ENCODE data around the gene ECD. TPM values are rescaled to one million over a fixed set of nuclear protein-coding genes. Genes with fewer than 3 reads are reported as not detected.
A peak's percentile ranks its signal among the peaks of the same experiment; 100 is the strongest.

The ECD gene
- total RNA-seq, 1 donor from 2014 or later: 32.3 TPM

- H3K9me3 Mint-ChIP-seq (ENCODE audit: unreplicated experiment): peaks cover 11% of the 10 kb centered on the region
- no peak overlapping the region for H3K4me3 Mint-ChIP-seq (ENCODE audit: unreplicated experiment)
- H3K27me3 Mint-ChIP-seq (ENCODE audit: unreplicated experiment): no peaks in the 10 kb centered on the region
- peaks cover 30% of the 10 kb centered on the region for H3K36me3 Mint-ChIP-seq (ENCODE audit: unreplicated experiment)
- H3K27ac Mint-ChIP-seq (ENCODE audit: unreplicated experiment): no peak overlapping the region
- peaks cover 36% of the 10 kb centered on the region for H3K4me1 Mint-ChIP-seq (ENCODE audit: unreplicated experiment)
- no peak for DNase-seq (ENCODE audit: extremely low spot score, unreplicated experiment)
- TF ChIP-seq, protein P1, sequence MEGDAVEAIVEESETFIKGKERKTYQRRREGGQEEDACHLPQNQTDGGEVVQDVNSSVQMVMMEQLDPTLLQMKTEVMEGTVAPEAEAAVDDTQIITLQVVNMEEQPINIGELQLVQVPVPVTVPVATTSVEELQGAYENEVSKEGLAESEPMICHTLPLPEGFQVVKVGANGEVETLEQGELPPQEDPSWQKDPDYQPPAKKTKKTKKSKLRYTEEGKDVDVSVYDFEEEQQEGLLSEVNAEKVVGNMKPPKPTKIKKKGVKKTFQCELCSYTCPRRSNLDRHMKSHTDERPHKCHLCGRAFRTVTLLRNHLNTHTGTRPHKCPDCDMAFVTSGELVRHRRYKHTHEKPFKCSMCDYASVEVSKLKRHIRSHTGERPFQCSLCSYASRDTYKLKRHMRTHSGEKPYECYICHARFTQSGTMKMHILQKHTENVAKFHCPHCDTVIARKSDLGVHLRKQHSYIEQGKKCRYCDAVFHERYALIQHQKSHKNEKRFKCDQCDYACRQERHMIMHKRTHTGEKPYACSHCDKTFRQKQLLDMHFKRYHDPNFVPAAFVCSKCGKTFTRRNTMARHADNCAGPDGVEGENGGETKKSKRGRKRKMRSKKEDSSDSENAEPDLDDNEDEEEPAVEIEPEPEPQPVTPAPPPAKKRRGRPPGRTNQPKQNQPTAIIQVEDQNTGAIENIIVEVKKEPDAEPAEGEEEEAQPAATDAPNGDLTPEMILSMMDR (IDR thresholded peaks at IDR 0.05): no peak
These were observed 4.7 kb downstream of the ECD start for GRCh38 chr10:73163096-73163495.

DNA sequence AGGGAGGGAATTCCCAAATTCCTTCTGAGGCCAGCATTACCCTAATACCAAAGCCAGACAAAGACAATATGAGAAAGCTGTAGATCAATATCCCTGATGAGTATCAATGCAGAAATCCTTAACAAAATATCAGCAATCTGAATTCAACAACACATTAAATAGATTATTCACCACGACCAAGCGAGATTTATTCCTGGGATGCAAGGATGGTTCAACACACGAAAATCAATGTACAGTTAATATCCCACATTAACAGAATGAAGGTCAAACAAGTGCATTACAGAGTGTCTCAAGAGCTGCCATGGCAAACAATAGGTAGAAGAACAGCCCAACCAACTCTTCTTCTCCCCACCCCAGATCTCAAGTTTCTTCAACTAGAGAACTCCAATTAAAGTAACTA, 6.1 kb downstream of the ECD start:
- peaks cover 22% of the 10 kb centered on the region for H3K4me1 Mint-ChIP-seq (ENCODE audit: unreplicated experiment)
- no peak overlapping the region for H3K27ac Mint-ChIP-seq (ENCODE audit: unreplicated experiment)
- H3K27me3 Mint-ChIP-seq (ENCODE audit: unreplicated experiment): no peaks in the 10 kb centered on the region
- TF ChIP-seq, protein P1 (IDR thresholded peaks at IDR 0.05): no peak
- no peak for DNase-seq (ENCODE audit: extremely low spot score, unreplicated experiment)
- H3K9me3 Mint-ChIP-seq (ENCODE audit: unreplicated experiment): peaks cover 6% of the 10 kb centered on the region
- H3K36me3 Mint-ChIP-seq (ENCODE audit: unreplicated experiment): peaks cover 29% of the 10 kb centered on the region
- no peak overlapping the region for H3K4me3 Mint-ChIP-seq (ENCODE audit: unreplicated experiment)

- Mint-ChIP-seq H3K4me3 (ENCODE audit: unreplicated experiment) (no peak overlapping the region), H3K27ac (ENCODE audit: unreplicated experiment) (no peak overlapping the region), H3K9me3 (ENCODE audit: unreplicated experiment) (peaks cover 6% of the 10 kb centered on the region), H3K4me1 (ENCODE audit: unreplicated experiment) (peaks cover 17% of the 10 kb centered on the region), H3K27me3 (ENCODE audit: unreplicated experiment) (no peaks in the 10 kb centered on the region), H3K36me3 (ENCODE audit: unreplicated experiment) (peaks cover 34% of the 10 kb centered on the region)
- TF ChIP-seq, protein P1 (IDR thresholded peaks at IDR 0.05): no peak
- DNase-seq (ENCODE audit: extremely low spot score, unreplicated experiment): no peak
These were observed 6.7 kb downstream of the ECD start for GRCh38 chr10:73161079-73161478.

GRCh38 chr10:73159038-73159648, 8.7 kb downstream of the ECD start:
- H3K4me1 Mint-ChIP-seq (ENCODE audit: unreplicated experiment): peaks cover 14% of the 10 kb centered on the region
- peaks cover 39% of the 10 kb centered on the region for H3K36me3 Mint-ChIP-seq (ENCODE audit: unreplicated experiment)
- DNase-seq (ENCODE audit: extremely low spot score, unreplicated experiment): no peak
- peaks cover 6% of the 10 kb centered on the region for H3K9me3 Mint-ChIP-seq (ENCODE audit: unreplicated experiment)
- H3K4me3 Mint-ChIP-seq (ENCODE audit: unreplicated experiment): no peak overlapping the region
- no peaks in the 10 kb centered on the region for H3K27me3 Mint-ChIP-seq (ENCODE audit: unreplicated experiment)
- TF ChIP-seq, protein P1 (IDR thresholded peaks at IDR 0.05): peak; percentile 83
- no peak overlapping the region for H3K27ac Mint-ChIP-seq (ENCODE audit: unreplicated experiment)

GRCh38 chr10:73156054-73156453, 11.8 kb downstream of the ECD start:
- Mint-ChIP-seq H3K36me3 (ENCODE audit: unreplicated experiment) (peaks cover 37% of the 10 kb centered on the region), H3K4me3 (ENCODE audit: unreplicated experiment) (no peak overlapping the region), H3K27me3 (ENCODE audit: unreplicated experiment) (no peaks in the 10 kb centered on the region), H3K9me3 (ENCODE audit: unreplicated experiment) (no peaks in the 10 kb centered on the region), H3K4me1 (ENCODE audit: unreplicated experiment) (peaks cover 6% of the 10 kb centered on the region), H3K27ac (ENCODE audit: unreplicated experiment) (no peak overlapping the region)
- TF ChIP-seq, protein P1 (IDR thresholded peaks at IDR 0.05): no peak
- no peak for DNase-seq (ENCODE audit: extremely low spot score, unreplicated experiment)
